Astrocyte (in vitro differentiated cells and primary cell): ENCODE measurements around the gene MMP14. TPM values are rescaled to one million over a fixed set of nuclear protein-coding genes. Genes with fewer than 3 reads are reported as not detected.

ENCODE experiments used
- DNase-seq: peaks from one replicate; pipeline ENCODE4 v3.0.0-alpha.2; 2010; ENCODE audit warnings: low read depth
- FAIRE-seq: peaks from 2 replicates; lab custom pipeline; 2011; peaks lifted over from hg19 to GRCh38; lab: Jason Lieb, UNC
- H2AFZ ChIP-seq: 2 replicates; pipeline ENCODE4 v1.6.0; 2012; ENCODE audit warnings: low read depth, low read length, inconsistent platforms
- H3K27ac ChIP-seq: 2 replicates; pipeline ENCODE4 v1.5.1; 2011; ENCODE audit warnings: low read depth, low read length, inconsistent platforms
- H3K27me3 ChIP-seq: 2 replicates; pipeline ENCODE4 v1.6.0; 2011; ENCODE audit warnings: low read length, inconsistent platforms; ENCODE audit not compliant: insufficient read depth
- H3K36me3 ChIP-seq: 2 replicates; pipeline ENCODE4 v1.5.1; 2011; ENCODE audit warnings: low read length, inconsistent platforms; ENCODE audit not compliant: insufficient read depth
- H3K4me1 ChIP-seq: 2 replicates; pipeline ENCODE4 v1.5.1; 2011; ENCODE audit warnings: low read length, inconsistent platforms; ENCODE audit not compliant: insufficient read depth
- H3K4me2 ChIP-seq: 2 replicates; pipeline ENCODE4 v1.6.0; 2012; ENCODE audit warnings: low read length, inconsistent platforms
- H3K4me3 ChIP-seq: 2 replicates; pipeline ENCODE4 v1.5.1; 2011; ENCODE audit warnings: low read depth, mild to moderate bottlenecking, low read length, inconsistent platforms; ENCODE audit not compliant: insufficient read depth
- H3K79me2 ChIP-seq: 2 replicates; pipeline ENCODE4 v1.6.0; 2012; ENCODE audit warnings: mild to moderate bottlenecking, low read length, inconsistent platforms; ENCODE audit not compliant: insufficient read depth
- H3K9ac ChIP-seq: 2 replicates; pipeline ENCODE4 v1.6.0; 2012; ENCODE audit warnings: mild to moderate bottlenecking, low read length, inconsistent platforms
- H3K9me3 ChIP-seq: 2 replicates; pipeline ENCODE4 v1.5.1; 2012; ENCODE audit warnings: low read depth, mild to moderate bottlenecking, low read length, inconsistent platforms; ENCODE audit not compliant: insufficient read depth
- H4K20me1 ChIP-seq: 2 replicates; pipeline ENCODE4 v1.6.0; 2012; ENCODE audit warnings: low read length, inconsistent platforms; ENCODE audit not compliant: insufficient read depth
- H3K27ac Mint-ChIP-seq: one replicate; pipeline ENCODE4 v1.8.0; 2021; ENCODE audit warnings: mild to moderate bottlenecking, mixed read lengths; ENCODE audit not compliant: unreplicated experiment
- H3K27me3 Mint-ChIP-seq: one replicate; pipeline ENCODE4 v1.8.0; 2021; ENCODE audit warnings: low read depth, mixed read lengths; ENCODE audit not compliant: unreplicated experiment
- H3K36me3 Mint-ChIP-seq: one replicate; pipeline ENCODE4 v1.8.0; 2021; ENCODE audit warnings: low read depth, mixed read lengths; ENCODE audit not compliant: unreplicated experiment
- H3K4me1 Mint-ChIP-seq: one replicate; pipeline ENCODE4 v1.8.0; 2021; ENCODE audit warnings: low read depth, mixed read lengths; ENCODE audit not compliant: unreplicated experiment
- H3K4me3 Mint-ChIP-seq: one replicate; pipeline ENCODE4 v1.8.0; 2021; ENCODE audit warnings: mild to moderate bottlenecking, moderate library complexity, mixed read lengths; ENCODE audit not compliant: unreplicated experiment
- H3K9me3 Mint-ChIP-seq: one replicate; pipeline ENCODE4 v1.8.0; 2021; ENCODE audit warnings: mild to moderate bottlenecking, mixed read lengths; ENCODE audit not compliant: unreplicated experiment
- CTCF ChIP-seq: IDR thresholded peaks from 2 replicates; pipeline ENCODE4 v1.5.1; 2011; ENCODE audit warnings: low read depth, mild to moderate bottlenecking, inconsistent platforms, low read length, moderate library complexity; ENCODE audit not compliant: insufficient read depth
- EZH2 ChIP-seq: IDR thresholded peaks from 2 replicates; pipeline ENCODE4 v1.6.1; 2012; ENCODE audit warnings: mild to moderate bottlenecking, low read length, inconsistent platforms; ENCODE audit not compliant: insufficient read depth
- total RNA-seq: library from RNA; stranded (reverse); gene quantifications from 2 replicates; pipeline ENCODE4 v1.2.1, GENCODE V29; 2021

MMP14 gene
- total RNA-seq, 1 donor from 2014 or later: 911 TPM

GRCh38 chr14:22829661-22830442 lies 6.5 kb upstream of the MMP14 start, which contains the start of gene MRPL52:
MRPL52 (plus strand) TSS chr14:22829887; CDS start chr14:22829913, 26 bp downstream.
- Histone ChIP-seq H3K4me3 (peak within 1 kb of the TSS; percentile 85), H3K27ac (peak within 1 kb of the TSS; percentile 82), H3K27me3 (no peaks in the 10 kb centered on the region), H3K9me3 (no peaks in the 10 kb centered on the region), H3K4me2 (peak within 1 kb of the TSS; percentile 95), H2AFZ (peak within 1 kb of the TSS; percentile 97), H3K4me1 (peaks cover 8% of the 10 kb centered on the region), H3K79me2 (peaks cover 28% of the 10 kb centered on the region), H4K20me1 (no peaks in the 10 kb centered on the region), H3K9ac (peak within 1 kb of the TSS; percentile 95), H3K36me3 (peaks cover 21% of the 10 kb centered on the region)
- Mint-ChIP-seq H3K4me3 (peak within 1 kb of the TSS; percentile 95), H3K27me3 (no peaks in the 10 kb centered on the region), H3K4me1 (peaks cover 9% of the 10 kb centered on the region), H3K27ac (peak within 1 kb of the TSS; percentile 99), H3K9me3 (peaks cover 3% of the 10 kb centered on the region), H3K36me3 (peaks cover 5% of the 10 kb centered on the region)
- FAIRE-seq (no peak), DNase-seq (peak; percentile 69)
- TF ChIP-seq EZH2: no peak
- no peak for TF ChIP-seq CTCF

- Histone ChIP-seq H3K9me3 (no peaks in the 10 kb centered on the region), H3K4me1 (peaks cover 6% of the 10 kb centered on the region), H3K36me3 (peaks cover 24% of the 10 kb centered on the region), H3K27ac (peak overlapping the region; percentile 82), H3K79me2 (peaks cover 28% of the 10 kb centered on the region), H3K9ac (peak overlapping the region; percentile 95), H3K27me3 (no peaks in the 10 kb centered on the region), H2AFZ (no peak overlapping the region), H3K4me3 (peak overlapping the region; percentile 85), H4K20me1 (no peaks in the 10 kb centered on the region), H3K4me2 (peak overlapping the region; percentile 95)
- DNase-seq (no peak), FAIRE-seq (no peak)
- peaks cover 5% of the 10 kb centered on the region for H3K36me3 Mint-ChIP-seq
- H3K4me3 Mint-ChIP-seq: peak overlapping the region; percentile 95
- H3K27me3 Mint-ChIP-seq: no peaks in the 10 kb centered on the region
- H3K27ac Mint-ChIP-seq: peak overlapping the region; percentile 99
- peaks cover 8% of the 10 kb centered on the region for H3K4me1 Mint-ChIP-seq
- H3K9me3 Mint-ChIP-seq: peaks cover 3% of the 10 kb centered on the region
- TF ChIP-seq EZH2 (no peak), CTCF (no peak)
Measured at GRCh38 chr14:22830443-22831010, 5.9 kb upstream of the MMP14 start.
